Measurements from ENCODE around the gene SNX9. TPM values are rescaled to one million over a fixed set of nuclear protein-coding genes. Genes with fewer than 3 reads are reported as not detected.

SNX9 gene
- total and polyA plus RNA-seq, 12 donors = 18.8 to 39.7 (median 31.2) TPM

DNA sequence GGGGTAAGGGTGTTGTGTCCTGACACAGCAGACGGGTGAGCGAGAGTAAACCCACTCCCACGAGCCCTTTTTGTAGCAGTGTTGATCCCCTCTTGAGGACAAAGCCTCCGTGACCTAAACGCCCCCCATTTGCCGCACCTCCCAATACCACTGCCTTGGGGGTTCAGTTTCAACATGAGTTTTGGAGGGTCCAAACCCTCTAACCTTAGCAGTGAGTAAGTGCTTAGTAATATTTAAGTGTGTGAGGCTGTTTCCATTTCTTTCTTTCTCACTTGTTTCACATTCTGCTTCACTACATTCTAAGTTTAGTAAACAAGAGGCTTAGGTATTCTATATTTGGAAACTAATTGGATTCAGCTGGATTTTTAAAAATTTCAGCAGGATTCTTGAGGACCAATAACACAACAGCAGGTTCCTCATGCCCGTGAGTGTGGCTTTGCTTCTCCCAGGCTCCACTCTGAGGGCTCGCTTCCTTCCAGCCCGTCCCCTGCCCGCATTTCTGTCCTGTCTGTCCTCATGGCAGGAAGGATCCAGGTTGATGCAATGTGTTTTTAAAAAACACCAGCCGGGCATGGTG lies 41.2 kb downstream of the SNX9 start:
- ATAC-seq (no peak), DNase-seq (no peak)
- intact Hi-C loops (cut with DNase I) = no loop called here
- 96 to 98% methylated on average over 11 of the region's 11 CpGs for WGBS, 2 donors
- peaks cover 0 to 16% (median 0%) of the 10 kb centered on the region in 9 donors for H3K36me3 ChIP-seq
- no peaks in the 10 kb centered on the region for H3K27me3 ChIP-seq
- no peak overlapping the region for H3K27ac ChIP-seq
- TF ChIP-seq, protein P1, sequence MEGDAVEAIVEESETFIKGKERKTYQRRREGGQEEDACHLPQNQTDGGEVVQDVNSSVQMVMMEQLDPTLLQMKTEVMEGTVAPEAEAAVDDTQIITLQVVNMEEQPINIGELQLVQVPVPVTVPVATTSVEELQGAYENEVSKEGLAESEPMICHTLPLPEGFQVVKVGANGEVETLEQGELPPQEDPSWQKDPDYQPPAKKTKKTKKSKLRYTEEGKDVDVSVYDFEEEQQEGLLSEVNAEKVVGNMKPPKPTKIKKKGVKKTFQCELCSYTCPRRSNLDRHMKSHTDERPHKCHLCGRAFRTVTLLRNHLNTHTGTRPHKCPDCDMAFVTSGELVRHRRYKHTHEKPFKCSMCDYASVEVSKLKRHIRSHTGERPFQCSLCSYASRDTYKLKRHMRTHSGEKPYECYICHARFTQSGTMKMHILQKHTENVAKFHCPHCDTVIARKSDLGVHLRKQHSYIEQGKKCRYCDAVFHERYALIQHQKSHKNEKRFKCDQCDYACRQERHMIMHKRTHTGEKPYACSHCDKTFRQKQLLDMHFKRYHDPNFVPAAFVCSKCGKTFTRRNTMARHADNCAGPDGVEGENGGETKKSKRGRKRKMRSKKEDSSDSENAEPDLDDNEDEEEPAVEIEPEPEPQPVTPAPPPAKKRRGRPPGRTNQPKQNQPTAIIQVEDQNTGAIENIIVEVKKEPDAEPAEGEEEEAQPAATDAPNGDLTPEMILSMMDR (IDR thresholded peaks at IDR 0.05) = no peak
- H3K9me3 ChIP-seq = no peaks in the 10 kb centered on the region
- H3K4me3 ChIP-seq = no peak overlapping the region
- H3K4me1 ChIP-seq = peaks cover 7 to 80% (median 54%) of the 10 kb centered on the region in 9 donors

GRCh38 chr6:157865249-157865648 lies 42.2 kb downstream of the SNX9 start:
- TF ChIP-seq, protein P1 (IDR thresholded peaks at IDR 0.05) = no peak
- DNase-seq (no peak), ATAC-seq (no peak)
- H3K4me3 ChIP-seq = no peak overlapping the region
- H3K9me3 ChIP-seq = no peaks in the 10 kb centered on the region
- no peak overlapping the region for H3K27ac ChIP-seq
- H3K27me3 ChIP-seq = no peaks in the 10 kb centered on the region
- 81 to 86% methylated on average over 6 of the region's 6 CpGs for WGBS, 2 donors
- H3K36me3 ChIP-seq = peaks cover 0 to 25% (median 5%) of the 10 kb centered on the region in 9 donors
- H3K4me1 ChIP-seq = peaks cover 5 to 76% (median 49%) of the 10 kb centered on the region in 9 donors
- intact Hi-C loops (cut with DNase I) = no loop called here

DNA sequence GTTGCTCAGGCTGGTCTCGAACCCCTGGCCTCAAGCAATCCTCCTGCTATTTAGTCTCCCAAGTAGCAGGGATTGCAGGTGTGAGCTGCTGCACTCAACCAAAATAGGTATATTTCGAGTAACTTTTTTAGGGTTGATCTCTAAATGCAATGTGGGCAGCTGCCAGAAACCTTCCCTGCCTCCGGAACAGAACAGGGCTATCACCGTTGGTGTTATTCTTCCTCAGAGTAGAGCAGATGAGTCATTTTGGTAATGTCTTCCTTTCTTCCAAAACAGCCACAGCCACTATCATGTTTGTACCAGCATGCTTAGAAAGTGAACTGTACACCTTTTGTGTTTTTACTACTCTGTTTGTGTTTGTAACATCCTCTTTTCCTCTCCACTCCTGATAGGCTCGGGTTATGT lies 44.1 kb downstream of the SNX9 start:
- TF ChIP-seq, protein P1 (IDR thresholded peaks at IDR 0.05) = no peak

DNA sequence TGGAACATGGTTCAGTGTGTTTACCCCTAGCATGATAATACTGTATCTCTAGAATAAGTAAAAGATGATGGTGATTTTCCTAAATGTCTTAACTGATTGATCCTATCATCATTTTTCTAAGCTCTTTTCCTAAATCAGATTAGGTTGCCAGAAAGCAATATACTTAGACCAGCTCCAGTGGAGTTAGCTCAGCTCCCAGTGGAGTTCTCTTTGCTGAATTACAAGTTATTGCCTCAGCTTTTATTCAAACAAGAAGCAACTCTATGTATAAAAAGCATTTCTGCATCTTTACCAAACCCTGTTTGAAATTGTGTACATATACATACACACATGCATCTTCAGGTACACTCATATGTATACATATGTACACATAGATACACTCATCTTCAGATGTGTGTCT lies 44.9 kb downstream of the SNX9 start:
- H3K36me3 ChIP-seq = peaks cover 0 to 46% (median 5%) of the 10 kb centered on the region in 9 donors
- H3K27me3 ChIP-seq = no peaks in the 10 kb centered on the region
- no peaks in the 10 kb centered on the region for H3K9me3 ChIP-seq
- no peak for DNase-seq
- TF ChIP-seq, protein P1 (IDR thresholded peaks at IDR 0.05) = no peak
- intact Hi-C loops (cut with DNase I) = no loop called here
- no peak overlapping the region for H3K4me3 ChIP-seq
- ATAC-seq = no peak
- H3K27ac ChIP-seq = no peak overlapping the region
- peaks cover 3 to 48% (median 24%) of the 10 kb centered on the region in 9 donors for H3K4me1 ChIP-seq

More for the DNA sequence above, 44.1 kb downstream of the SNX9 start:
- DNase-seq (no peak), ATAC-seq (peak in 2 of 8 donors; percentile 44 to 61)
- Histone ChIP-seq H3K4me1 (peaks cover 3 to 57% (median 30%) of the 10 kb centered on the region in 9 donors), H3K4me3 (no peak overlapping the region), H3K27ac (no peak overlapping the region), H3K36me3 (peaks cover 0 to 38% (median 5%) of the 10 kb centered on the region in 9 donors), H3K9me3 (no peaks in the 10 kb centered on the region), H3K27me3 (no peaks in the 10 kb centered on the region)
- 52 to 65% methylated on average over 5 of the region's 5 CpGs for WGBS, 2 donors
- intact Hi-C loops (cut with DNase I) = no loop called here

Data from heart right ventricle (tissue), 16 donors.